HG02943 (cell line): ENCODE data around the gene FBXO42.
"Not testable (repeated sequence)": the region's sequence is repeated elsewhere in the genome, so short reads cannot be mapped to it uniquely, and the experiment has no call there.

Source experiments
- ATAC-seq: cut with Tn5 transposase; IDR thresholded peaks from one replicate; pipeline ENCODE4 v1.9.1; 2021; ENCODE audit warnings: mild to moderate bottlenecking, low read depth, moderate library complexity; ENCODE audit not compliant: unreplicated experiment

The FBXO42 gene

DNA sequence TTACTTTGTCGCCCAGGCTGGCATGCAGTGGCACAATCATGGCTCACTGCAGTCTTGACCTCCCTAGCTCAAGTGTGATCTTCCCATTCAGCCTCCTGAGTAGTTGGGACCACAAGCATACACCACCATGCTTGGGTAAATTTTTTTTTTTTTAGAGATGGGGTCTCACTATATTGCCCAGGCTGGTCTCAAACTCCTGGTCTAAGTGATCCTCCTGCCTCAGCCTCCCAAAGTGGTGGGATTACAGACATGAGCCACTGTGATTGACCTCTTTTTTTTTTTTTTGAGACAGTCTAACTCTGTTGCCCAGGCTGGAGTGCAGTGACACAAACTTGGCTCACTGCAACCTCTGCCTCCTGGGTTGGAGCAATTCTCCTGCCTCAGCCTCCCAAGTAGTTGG is 106.0 kb downstream of the FBXO42 start:
- not testable (repeated sequence) for ATAC-seq

DNA sequence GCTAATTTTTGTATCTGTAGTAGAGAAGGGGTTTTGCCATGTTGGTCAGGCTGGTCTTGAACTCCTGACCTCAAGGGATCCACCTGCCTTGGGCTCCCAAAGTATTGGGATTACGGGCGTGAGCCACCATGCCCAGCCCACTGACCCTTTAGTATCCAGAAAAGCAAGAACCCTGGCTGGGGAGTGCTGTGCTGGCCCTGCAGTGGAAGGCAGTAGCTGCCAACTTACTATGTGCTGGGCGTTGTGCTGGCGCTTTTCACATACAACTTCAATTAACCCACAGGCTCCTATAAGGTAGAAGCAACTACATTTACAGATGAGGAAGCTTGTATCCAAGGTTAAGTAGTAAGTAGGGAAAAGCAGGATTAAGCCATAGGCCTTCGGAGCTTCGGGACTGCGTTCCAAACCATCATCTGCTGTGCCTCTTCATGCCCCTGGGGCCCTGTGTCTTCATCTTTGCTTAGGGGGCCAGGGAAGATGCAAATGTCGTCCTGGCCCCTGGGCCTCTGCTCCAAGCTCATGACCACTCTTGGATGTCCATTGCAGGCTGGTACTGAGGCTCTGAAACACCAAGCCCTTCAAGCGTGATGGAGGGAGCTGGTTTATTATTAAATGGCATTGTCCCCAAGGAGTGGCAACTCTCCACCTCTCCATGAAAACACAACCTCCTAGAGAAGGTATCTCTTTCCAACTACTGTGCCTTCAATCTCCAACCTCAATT is 106.6 kb downstream of the FBXO42 start:
- no peak for ATAC-seq

DNA sequence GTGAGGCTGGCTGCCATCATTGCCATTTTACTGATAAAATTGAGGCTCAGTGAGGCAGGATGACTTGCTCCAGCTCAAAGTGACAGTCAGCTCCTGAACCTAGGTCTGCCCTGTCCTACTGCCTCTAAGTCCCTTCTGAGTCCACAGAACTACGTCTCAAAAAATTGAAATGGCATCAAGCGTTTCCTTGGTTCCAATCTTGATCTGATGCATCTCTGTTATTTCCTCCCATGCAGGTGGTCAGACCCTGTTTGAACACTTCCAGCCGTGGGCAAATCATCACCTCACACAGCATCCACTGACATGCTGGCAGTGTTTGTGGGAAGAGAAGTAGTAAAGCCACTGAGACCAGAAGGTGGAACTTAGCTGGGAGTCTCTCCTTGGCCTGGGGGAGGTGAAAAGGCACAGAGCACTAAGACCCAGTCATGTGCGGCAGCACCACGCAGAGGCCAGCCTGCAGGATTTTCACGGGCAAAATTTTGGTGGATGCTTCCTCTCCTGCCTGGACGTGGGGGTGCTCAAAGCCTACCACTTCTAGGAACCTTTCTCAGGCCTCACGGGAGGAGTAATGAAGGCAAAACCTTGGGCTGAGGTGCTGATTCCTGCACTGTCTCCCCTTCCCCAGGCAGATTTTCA is 107.5 kb downstream of the FBXO42 start:
- no peak for ATAC-seq

DNA sequence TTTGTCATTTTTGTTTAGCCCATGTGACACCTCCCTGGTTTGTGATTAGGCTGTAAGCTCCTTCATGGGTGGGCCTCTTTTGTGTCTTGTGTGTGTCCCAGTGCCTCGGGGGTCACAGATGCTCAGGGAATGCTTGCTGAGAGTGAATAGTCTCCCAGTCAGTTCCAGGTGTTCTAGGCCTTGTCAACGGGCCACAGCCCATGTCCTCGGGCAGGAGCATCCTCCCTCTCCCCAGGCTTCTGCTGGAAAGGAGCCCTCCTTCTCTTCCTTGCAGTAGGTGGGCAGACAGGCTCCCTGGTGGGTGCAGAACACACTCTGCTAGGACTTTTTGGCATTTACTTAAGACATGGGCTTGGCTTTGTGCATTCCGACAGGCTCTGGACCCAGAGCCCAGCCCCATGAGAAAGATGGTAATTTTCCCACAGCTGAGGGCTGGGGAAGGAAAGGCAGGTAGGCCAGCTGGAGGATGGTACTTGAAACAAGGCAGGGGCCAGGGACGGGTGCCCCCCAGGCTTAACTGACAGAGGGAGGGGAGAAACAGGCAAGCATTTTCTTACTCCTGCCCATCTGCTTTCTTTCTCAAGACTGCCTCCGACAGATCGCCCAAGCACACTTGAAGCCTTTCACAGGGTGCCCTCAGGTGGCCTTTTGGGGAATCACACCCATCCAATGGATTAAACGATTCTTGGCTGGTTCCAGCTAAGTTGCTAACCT is 108.2 kb downstream of the FBXO42 start:
- no peak for ATAC-seq

DNA sequence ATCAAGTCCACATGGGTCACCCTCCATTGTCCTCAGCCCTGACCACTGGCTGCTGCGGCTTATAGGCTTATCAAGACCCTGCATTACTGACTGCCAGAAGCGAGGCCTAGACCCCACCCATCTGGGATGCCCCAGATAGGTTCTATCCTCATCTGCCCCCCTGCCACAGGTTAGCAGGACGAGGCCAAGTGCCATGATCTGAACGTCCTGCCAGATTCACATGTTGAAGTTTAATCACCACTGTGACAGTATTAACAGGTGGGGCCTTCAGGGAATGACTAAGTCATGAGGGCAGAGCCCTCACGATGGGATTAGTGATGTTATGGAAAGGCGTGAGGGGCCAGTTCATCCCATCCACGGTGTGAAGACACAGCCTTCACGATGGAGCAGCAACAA is 109.1 kb downstream of the FBXO42 start:
- no peak for ATAC-seq

DNA sequence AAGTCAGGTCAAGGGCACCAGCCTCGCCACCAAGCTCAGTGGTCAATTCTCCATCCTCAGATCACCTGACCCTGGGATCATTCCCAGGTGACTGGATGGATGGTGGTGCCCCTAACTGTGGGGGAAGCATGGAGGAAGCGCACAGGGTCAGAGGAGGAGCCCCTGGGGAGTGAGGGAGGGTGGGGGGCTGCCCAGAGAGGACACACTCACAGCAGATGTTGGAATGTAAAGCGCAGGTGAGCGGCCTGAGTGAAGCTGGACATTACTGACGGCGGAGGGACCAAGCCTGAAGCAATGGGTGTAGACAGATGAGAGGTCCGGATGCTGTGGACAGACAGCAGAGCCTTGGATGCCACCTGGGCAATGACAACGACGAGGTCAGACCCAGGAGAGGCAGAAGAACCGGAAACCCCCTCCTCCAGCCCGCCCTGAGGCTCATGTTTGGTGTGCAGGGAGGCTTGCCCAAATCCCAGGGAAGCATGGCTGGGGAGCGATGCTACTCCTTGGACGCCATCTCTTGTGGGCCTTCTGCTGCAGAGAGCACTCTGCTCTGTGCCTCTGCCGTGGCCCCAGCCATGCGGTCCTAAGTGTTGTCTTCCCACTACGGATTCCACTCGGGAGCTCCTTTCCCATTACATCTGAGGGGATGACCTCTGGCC is 109.6 kb downstream of the FBXO42 start:
- ATAC-seq, result no peak

DNA sequence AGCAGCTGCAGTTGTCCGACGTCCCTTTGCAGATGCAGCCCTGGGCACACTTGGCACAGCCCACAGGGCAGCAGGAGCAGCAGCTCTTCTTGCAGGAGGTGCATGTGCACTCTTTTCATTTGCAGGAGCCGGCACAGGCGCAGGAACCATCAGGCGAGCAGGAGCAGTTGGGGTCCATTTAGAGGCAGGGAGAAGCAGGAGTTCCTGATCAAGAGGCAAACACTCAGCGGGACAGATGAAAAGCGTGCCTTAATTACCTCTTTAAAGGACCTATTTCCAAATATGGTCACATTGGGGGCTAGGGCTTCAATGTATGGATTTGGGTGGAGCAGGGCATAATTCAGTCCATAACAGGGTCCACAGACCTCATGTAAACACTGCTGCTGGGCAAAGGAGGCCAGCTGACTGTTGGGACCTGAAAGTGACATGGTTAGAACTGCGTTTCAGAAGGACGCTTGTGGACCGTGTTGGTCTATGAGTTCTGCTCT is 111.0 kb downstream of the FBXO42 start:
- ATAC-seq, result no peak

DNA sequence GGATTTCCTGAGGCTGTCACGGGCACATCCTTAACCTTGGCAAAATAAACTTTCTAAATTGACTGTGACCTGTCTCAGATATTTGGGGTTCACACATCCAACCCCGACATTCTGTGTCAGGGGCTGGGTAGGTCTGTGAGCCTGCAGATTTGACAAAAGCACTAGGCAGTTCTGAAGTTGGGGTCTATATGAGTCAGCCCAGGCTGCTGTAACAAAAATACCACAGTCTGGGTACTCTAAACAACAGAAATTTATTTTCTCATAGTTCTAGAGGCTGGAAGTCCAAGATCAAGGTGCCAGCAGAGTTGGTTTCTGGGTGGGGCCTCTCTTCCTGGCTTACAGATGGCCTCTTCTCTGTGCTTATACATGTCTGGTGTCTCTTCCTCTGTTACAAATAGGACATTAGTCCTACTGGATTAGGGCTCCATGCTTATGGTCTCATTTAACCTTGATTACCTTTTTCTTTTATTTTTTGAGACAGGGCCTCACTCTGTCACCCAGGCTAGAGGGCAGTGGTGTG is 112.2 kb downstream of the FBXO42 start:
- no peak for ATAC-seq

DNA sequence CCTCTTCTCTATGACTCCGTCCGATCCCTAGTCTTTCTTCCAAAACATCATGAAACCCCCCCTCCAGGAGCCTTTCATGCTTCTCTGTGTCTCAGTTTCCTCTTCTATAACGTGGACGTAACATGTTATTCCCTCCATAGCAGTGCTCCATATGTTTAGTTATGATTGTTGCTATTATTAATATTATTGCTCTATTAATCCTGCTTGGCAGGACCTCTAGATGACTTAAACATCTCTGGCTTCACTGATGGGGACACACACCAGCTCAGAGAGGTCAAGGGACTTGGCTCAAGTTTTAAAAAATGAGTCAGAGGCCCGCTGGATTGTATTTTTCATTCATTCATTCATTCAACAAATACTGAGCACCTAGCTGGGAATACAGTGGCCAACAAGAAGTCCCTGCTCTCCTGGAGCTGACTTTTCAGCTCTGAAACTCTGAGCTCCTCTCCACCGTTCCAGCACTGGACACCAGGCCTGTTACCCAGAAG is 114.9 kb downstream of the FBXO42 start:
- ATAC-seq, result no peak

DNA sequence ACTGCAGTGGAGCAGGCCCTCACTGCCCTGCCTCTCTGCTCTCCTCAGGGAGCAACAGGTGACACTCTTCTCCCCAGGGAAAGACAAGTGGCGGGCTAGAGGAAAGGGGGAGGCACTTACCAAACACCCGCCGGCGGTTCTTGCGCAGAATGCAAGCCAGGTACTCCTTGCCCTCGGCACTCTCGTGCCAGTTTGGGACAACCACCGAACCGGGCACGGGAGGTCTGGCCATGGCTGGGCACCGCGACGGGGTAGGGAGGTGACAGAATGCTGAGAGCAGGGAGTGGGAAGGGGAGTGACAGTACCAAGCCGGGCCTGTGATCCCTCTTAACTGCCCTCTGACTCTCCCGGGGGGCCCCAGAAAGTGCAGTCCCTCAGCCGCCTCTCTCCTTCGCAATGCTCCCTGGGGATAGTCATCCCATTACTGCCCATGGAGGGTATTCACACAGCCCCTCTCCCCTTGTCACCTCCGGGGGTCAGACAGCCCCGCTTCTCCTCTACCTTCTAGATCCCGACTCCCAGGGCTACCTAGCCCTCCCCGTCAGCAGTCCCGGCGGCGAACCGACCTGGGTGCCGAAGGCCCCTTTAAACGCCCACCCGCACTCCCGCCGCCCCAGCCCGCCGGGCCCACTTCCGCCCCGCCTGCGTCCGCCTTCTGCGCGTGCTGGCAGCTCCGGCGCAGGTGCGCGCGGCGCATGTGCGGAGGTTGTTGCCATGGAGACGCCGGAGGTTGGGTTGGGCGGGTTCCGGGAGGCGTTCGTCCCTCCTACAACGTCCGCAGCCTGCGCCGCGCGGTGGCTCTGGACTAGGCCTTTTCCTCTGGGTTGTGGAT is 115.6 kb downstream of the FBXO42 start, which contains the start of gene CPLANE2:
CPLANE2 (minus strand) TSS at position 673 of the 832 bp plus-strand sequence; CDS start at position 232, 441 bp downstream.
- ATAC-seq, result peak; percentile 75

DNA sequence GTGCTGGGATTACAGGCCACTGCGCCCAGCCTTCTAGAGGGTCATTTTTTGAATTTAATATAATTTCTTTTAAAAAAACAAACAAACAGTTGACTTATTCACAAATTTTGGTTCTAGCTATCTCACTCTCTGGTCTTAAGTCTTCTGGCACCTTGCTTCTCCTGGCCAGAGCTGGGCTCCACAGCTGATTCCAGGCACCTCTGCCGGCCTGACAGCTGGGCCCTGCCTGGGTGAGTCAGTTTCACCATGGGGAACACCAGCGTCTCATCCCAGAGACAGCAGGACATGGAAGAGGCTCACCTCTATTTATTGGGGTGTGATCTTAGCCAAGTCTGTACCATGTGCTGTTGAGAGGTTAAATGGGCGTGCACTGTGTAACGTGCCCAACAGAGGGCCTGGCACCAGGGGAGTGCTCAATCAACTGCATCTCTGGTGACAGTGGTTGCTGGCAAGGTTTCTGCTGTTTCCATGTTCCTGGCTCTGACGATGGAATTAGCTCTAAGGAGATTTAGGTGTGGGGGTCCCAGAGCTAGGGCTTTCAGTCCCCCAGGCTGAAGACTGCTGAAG is 116.3 kb downstream of the FBXO42 start:
- peak; percentile 51 for ATAC-seq

DNA sequence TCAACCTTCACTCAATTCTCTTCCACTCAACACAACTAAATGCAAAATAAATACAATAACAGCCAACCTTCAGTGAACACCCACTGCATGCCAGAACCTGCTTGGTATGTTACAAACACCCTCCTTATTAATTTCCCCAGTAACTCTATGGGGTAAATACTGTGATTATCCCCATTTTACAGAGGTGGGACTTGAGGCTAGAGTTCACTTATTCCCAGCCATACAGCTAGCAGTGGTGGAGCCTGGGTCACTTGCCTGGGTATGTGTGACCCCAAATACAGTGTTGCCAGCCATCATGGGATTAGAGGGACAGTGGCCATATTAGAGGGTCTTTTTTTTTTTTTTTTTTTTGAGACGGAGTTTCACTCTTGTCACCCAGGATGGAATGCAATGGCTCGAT is 116.9 kb downstream of the FBXO42 start:
- no peak for ATAC-seq

DNA sequence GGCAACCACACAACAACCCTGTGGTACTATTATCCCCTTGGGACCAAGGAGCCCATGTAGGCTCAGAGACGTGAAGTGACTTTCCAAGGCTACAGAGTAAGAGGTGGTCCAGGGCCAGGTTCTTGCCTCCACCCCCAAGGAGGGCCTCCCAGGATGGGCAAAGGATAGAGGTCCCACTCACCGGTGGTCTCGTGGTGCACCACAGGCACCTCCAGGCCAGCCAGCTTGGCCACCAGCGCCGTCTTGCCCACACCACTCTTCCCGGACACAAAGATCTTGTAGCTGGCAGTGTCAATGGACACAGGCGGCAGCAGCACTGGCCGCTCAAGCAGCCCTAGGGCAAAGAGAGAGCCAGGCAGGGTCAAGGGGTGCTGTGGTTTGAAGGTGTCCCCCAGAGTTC is 118.8 kb downstream of the FBXO42 start:
- ATAC-seq, result no peak

DNA sequence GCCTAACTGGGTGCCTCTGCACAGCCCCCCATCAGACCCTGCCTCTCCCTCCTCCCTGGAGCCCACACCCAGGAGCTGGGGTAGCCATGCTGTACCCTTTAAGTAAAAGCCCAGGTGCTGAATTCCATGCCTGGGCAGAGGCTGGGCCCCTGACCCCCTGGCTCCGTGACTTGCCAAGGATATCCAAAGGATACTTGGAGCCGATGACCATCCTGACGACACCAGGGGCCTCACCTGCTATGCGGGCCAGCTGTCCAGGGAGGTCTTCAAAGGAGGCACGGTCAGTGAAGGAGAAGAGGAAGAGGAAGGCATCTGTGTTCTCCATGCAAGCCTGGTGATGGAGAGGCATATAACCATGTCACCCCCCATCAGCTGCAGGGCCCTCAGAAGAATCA is 120.0 kb downstream of the FBXO42 start:
- no peak for ATAC-seq

DNA sequence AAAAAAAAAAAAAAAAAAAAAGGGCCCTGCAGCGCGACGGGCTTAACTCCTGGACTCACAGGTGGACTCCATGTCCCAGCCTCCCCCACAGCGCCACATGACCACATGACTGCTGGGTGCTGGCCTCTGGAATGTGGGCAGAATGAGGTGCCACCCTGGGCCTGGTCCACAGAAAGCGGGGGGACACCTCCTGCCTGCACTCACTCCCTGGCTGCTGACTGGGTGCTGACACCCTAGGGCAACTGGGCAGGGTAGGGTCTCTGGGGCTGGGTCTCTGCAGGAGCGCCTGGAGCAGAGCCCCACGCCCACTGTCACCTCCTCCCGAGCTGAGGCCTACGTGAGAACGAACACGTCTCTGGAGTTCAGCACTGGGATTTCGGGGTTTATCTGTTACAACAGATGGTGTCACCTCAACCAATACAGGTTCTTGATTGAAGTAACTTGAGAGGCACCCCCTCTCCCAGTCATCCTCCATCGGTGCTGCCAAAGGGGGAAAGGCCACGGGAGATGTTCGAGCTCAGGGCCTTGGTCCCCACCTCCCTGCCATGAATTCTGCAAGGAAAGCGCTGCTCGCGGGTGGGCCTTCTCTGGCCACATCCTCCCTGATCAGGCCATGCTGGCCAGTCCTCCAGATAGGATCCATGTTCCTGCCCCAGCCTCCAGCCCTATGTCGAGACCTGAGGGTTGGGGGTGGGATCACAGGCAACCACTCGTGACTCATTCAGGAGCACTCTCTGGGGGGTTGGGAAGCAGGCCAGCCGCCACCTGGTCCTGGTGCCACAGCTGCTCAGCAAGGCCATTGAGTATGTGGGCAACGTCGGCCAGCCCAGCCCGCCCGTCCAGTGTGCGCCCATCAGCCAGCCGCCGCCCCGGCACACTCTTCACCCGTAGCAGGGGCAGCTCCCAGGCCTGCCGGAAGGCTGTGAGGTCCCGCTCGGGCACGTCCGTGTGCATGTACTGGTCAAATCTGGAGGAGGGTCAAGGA is 120.7 kb downstream of the FBXO42 start:
- no peak for ATAC-seq

DNA sequence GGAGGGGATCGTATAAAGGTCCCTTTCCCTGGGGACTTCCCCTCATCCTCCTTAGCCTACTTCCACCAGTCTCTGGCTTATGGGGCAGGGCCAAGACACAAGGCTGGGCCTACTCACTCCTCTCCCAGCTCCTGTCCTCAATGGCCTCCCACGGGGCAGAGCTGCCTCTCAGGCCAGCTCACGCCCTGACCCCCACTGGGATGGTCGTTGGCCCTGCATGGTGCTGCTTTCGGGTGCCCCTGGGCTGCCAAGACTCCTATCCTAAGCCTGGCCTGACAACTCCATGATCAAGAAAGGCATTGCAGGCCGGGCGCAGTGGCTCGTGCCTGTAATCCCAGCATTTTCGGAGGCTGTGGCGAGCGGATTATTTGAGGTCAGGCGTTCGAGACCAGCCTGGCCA is 121.5 kb downstream of the FBXO42 start:
- no peak for ATAC-seq

DNA sequence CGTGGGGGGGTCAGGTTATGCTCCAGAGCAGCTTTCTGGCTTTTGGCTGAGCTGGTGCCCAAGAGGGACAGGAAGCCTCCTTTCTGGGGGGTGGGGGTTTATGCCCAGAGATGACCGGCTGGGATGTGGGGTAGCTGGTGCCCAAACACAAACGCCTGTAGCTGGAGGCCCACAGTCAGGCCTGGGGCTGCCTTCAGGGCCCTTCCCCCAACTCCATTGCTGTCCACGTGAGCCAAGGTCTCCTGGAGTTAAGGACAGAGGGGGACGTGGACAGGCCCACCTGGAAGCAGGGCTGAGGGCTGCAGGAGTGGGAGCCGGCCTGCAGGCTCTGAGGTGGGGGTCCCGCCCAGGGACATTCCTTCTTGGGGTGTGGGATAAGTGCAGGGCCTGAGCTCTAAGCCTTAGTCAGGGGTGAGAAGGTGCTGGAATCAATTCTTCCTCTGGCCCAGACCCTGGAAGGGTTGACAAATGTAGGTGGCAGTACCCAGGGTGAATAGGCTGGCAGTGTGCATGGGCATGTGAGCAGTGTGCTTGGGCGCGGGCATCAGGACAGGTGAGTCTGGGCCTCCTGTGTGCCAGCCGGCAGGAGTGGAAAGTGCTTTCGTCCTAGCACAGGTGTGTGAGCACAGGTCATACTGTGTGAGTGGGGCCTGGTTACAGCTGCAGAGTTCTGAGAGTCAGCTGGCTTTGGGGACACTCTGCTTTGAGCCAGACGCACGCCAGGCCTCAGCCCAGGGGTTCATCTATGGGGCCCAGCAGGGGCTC is 122.1 kb downstream of the FBXO42 start:
- no peak for ATAC-seq
